ENCODE results near the gene HMGA1.

DNA sequence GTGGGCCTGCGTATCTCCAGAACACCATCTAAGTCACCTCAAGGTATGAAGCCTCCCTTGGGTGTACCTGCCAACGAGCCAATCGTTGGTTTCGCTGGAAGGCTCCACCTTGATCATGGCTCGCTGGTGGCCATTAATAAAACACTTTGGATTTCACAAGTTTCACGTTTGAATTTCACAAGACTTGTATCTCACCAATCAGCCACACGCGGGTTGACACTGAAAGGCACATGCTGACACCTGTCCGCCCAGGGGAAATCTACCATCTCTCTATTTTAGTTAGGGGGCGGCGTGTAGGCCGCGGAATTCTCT is 586 bp upstream of the HMGA1 start:
- no peak for TF ChIP-seq EZH2 (IDR thresholded peaks at IDR 0.05)
- no peak for TF ChIP-seq POLR2AphosphoS5 (IDR thresholded peaks at IDR 0.05; ENCODE audit: borderline replicate concordance, low read depth, low read length)
